T-helper 2 cell (primary cell): ENCODE data around the gene ANAPC10.
"Not testable (repeated sequence)": the region's sequence is repeated elsewhere in the genome, so short reads cannot be mapped to it uniquely, and the experiment has no call there.

Experiments
- DNase-seq, 5 experiments: peaks; one replicate each; pipeline versions ENCODE4 v3.0.0 to v3.0.0-alpha.2; 2012 to 2022

Gene ANAPC10

GRCh38 chr4:145000656-145001055 is 97.3 kb downstream of the ANAPC10 start:
- DNase-seq = not testable (repeated sequence)

- DNase-seq = no peak
Measured at GRCh38 chr4:144989306-144989705, 108.7 kb downstream of the ANAPC10 start.

GRCh38 chr4:144985531-144985930 is 112.5 kb downstream of the ANAPC10 start:
- no peak for DNase-seq

GRCh38 chr4:144985014-144985413 is 113.0 kb downstream of the ANAPC10 start:
- no peak for DNase-seq

GRCh38 chr4:144984241-144984640 is 113.8 kb downstream of the ANAPC10 start:
- DNase-seq = no peak

- no peak for DNase-seq
Measured at GRCh38 chr4:144975718-144976117, 122.3 kb downstream of the ANAPC10 start.

- DNase-seq = no peak
Measured at GRCh38 chr4:144970597-144970996, 127.4 kb downstream of the ANAPC10 start.

GRCh38 chr4:144969821-144970220 is 128.2 kb downstream of the ANAPC10 start:
- no peak for DNase-seq

GRCh38 chr4:144968606-144969005 is 129.4 kb downstream of the ANAPC10 start:
- no peak for DNase-seq

GRCh38 chr4:144967161-144967560 is 130.8 kb downstream of the ANAPC10 start:
- DNase-seq = peak in 1 of 5 experiments; percentile 1

- no peak for DNase-seq
Measured at GRCh38 chr4:144962300-144962699, 135.7 kb downstream of the ANAPC10 start.

- no peak for DNase-seq
Measured at GRCh38 chr4:144955104-144955503, 142.9 kb downstream of the ANAPC10 start.

- no peak for DNase-seq
Measured at GRCh38 chr4:144954230-144954629, 143.8 kb downstream of the ANAPC10 start.

GRCh38 chr4:144948421-144948820 is 149.6 kb downstream of the ANAPC10 start:
- no peak for DNase-seq

- no peak for DNase-seq
Measured at GRCh38 chr4:144948009-144948408, 150.0 kb downstream of the ANAPC10 start.
